SK-N-SH (cell line): ENCODE data around the gene PAQR7. TPM values are rescaled to one million over a fixed set of nuclear protein-coding genes. Genes with fewer than 3 reads are reported as not detected.

ENCODE experiments used
- CHD2 ChIP-seq: fragments of 150-350 bp; IDR thresholded peaks from 2 replicates; pipeline ENCODE4 v1.6.1; 2018; ENCODE audit warnings: low read length; ENCODE audit not compliant: partially characterized antibody
- CTCF ChIP-seq: fragments of 200-600 bp; sonication (generic); IDR thresholded peaks from 2 replicates; pipeline ENCODE4 v1.6.1; 2017; ENCODE audit warnings: antibody characterized with exemption, mild to moderate bottlenecking, moderate library complexity
- ELF1 ChIP-seq: IDR thresholded peaks from 2 replicates; pipeline ENCODE4 v1.4.0; 2012
- EP300 ChIP-seq, 2 experiments: IDR thresholded peaks; 2 replicates each; pipeline versions ENCODE4 v1.4.0 to v1.6.1; 2012; ENCODE audit warnings: borderline replicate concordance in 1 of 2, low read depth in 1 of 2, low read length in 1 of 2
- EZH2phosphoT487 ChIP-seq: fragments of 200-600 bp; sonication (generic); IDR thresholded peaks from 2 replicates; pipeline ENCODE4 v1.6.1; 2017; ENCODE audit warnings: low read depth, mixed run types, mild to moderate bottlenecking, antibody characterized with exemption, moderate library complexity, borderline replicate concordance
- FOSL2 ChIP-seq: IDR thresholded peaks from 2 replicates; pipeline ENCODE4 v1.4.0; 2012; ENCODE audit warnings: low read depth, mild to moderate bottlenecking, moderate library complexity, borderline replicate concordance
- FOXJ3 ChIP-seq: sonication (generic); formaldehyde crosslinking; IDR thresholded peaks from 2 replicates; pipeline ENCODE4 v1.5.1; 2020; ENCODE audit warnings: mild to moderate bottlenecking, missing genetic modification reagents
- FOXM1 ChIP-seq: IDR thresholded peaks from 2 replicates; pipeline ENCODE4 v1.4.0; 2012; ENCODE audit warnings: low read depth, mild to moderate bottlenecking
- GABPA ChIP-seq: IDR thresholded peaks from 2 replicates; pipeline ENCODE4 v1.4.0; 2012; ENCODE audit warnings: low read depth, mild to moderate bottlenecking
- GATA2 ChIP-seq: sonication (generic); formaldehyde crosslinking; IDR thresholded peaks from 2 replicates; pipeline ENCODE4 v1.5.0; 2020; ENCODE audit warnings: mild to moderate bottlenecking, missing genetic modification reagents
- JUND ChIP-seq: IDR thresholded peaks from 2 replicates; pipeline ENCODE4 v1.4.0; 2012
- MEF2A ChIP-seq: IDR thresholded peaks from 2 replicates; pipeline ENCODE4 v1.4.0; 2012; ENCODE audit warnings: low read depth, borderline replicate concordance
- MXI1 ChIP-seq: IDR thresholded peaks from 2 replicates; pipeline ENCODE4 v1.6.1; 2012; ENCODE audit warnings: mild to moderate bottlenecking, low read depth, low read length, improper control_type of control experiment
- NFIC ChIP-seq: IDR thresholded peaks from 2 replicates; pipeline ENCODE4 v1.4.0; 2012; ENCODE audit warnings: borderline replicate concordance
- PBX3 ChIP-seq: IDR thresholded peaks from 2 replicates; pipeline ENCODE4; 2012
- POLR2AphosphoS5 ChIP-seq: IDR thresholded peaks from 2 replicates; pipeline ENCODE4 v1.6.1; 2012; ENCODE audit warnings: low read depth, low read length
- RAD21 ChIP-seq: IDR thresholded peaks from 2 replicates; pipeline ENCODE4 v1.6.1; 2012; ENCODE audit warnings: mild to moderate bottlenecking, low read length
- RCOR1 ChIP-seq: fragments of 150-350 bp; IDR thresholded peaks from 2 replicates; pipeline ENCODE4 v1.6.1; 2017; ENCODE audit warnings: antibody characterized with exemption, low read length
- REST ChIP-seq: IDR thresholded peaks from 2 replicates; pipeline ENCODE4 v1.6.1; 2012; ENCODE audit warnings: mild to moderate bottlenecking, low read depth, low read length, moderate library complexity
- RFX5 ChIP-seq: IDR thresholded peaks from 2 replicates; pipeline ENCODE4 v1.6.1; 2012; ENCODE audit warnings: mild to moderate bottlenecking, improper control_type of control experiment, low read length
- SIN3A ChIP-seq: IDR thresholded peaks from 2 replicates; pipeline ENCODE4 v1.6.1; 2012; ENCODE audit warnings: low read depth, mild to moderate bottlenecking, low read length, moderate library complexity, borderline replicate concordance
- SMC3 ChIP-seq: IDR thresholded peaks from 2 replicates; pipeline ENCODE4 v1.6.1; 2012; ENCODE audit warnings: low read depth, low read length, improper control_type of control experiment
- TAF1 ChIP-seq: IDR thresholded peaks from 2 replicates; pipeline ENCODE4 v1.6.1; 2012; ENCODE audit warnings: low read depth, mild to moderate bottlenecking, low read length, moderate library complexity, borderline replicate concordance
- TEAD4 ChIP-seq: IDR thresholded peaks from 2 replicates; pipeline ENCODE4 v1.4.0; 2012; ENCODE audit warnings: mild to moderate bottlenecking, borderline replicate concordance; ENCODE audit not compliant: insufficient read depth
- USF1 ChIP-seq: IDR thresholded peaks from 2 replicates; pipeline ENCODE4 v1.4.0; 2012; ENCODE audit warnings: low read depth, borderline replicate concordance
- USF2 ChIP-seq: fragments of 150-350 bp; IDR thresholded peaks from 2 replicates; pipeline ENCODE4 v1.6.1; 2017; ENCODE audit warnings: antibody characterized with exemption, low read length, low read depth, borderline replicate concordance
- polyA plus RNA-seq, 3 experiments: library from polyadenylated mRNA; depleted of rRNA; stranded (reverse); fragments of >200 nt; gene quantifications; 2 replicates each; pipeline ENCODE4 v1.2.3, GENCODE V29; 2012

The PAQR7 gene
- polyA plus RNA-seq, 1 of the 3 experiments (the other 2 are of a cell fraction): 5.6 TPM

- TF ChIP-seq REST: no peak
- TF ChIP-seq CTCF: no peak
- no peak for TF ChIP-seq NFIC
- TF ChIP-seq MXI1: no peak; the same call in none of the 2 replicates
- peak; percentile 70 for TF ChIP-seq POLR2AphosphoS5
- no peak for TF ChIP-seq JUND
- TF ChIP-seq CHD2: peak; percentile 98
- no peak for TF ChIP-seq RAD21
- TF ChIP-seq FOSL2: no peak
- no peak for TF ChIP-seq RFX5
- TF ChIP-seq FOXJ3 (CRISPR knock-in tag): no peak
- peak; percentile 65; the same call in 1 of the 2 replicates for TF ChIP-seq SIN3A
- no peak for TF ChIP-seq FOXM1
- peak; percentile 76 for TF ChIP-seq ELF1
- TF ChIP-seq TEAD4: no peak
- peak; percentile 47; the same call in 1 of the 2 replicates for TF ChIP-seq PBX3
- no peak for TF ChIP-seq USF1
- TF ChIP-seq EZH2phosphoT487: no peak
- TF ChIP-seq USF2: no peak
- TF ChIP-seq RCOR1: no peak
- TF ChIP-seq SMC3: no peak
- peak; percentile 90 for TF ChIP-seq GABPA
- no peak for TF ChIP-seq MEF2A
- no peak for TF ChIP-seq EP300 (IDR thresholded peaks at IDR 0.05; ENCODE audit: borderline replicate concordance in 1 of 2, low read depth in 1 of 2, low read length in 1 of 2)
- peak; percentile 53; the same call in 1 of the 2 replicates for TF ChIP-seq TAF1
- TF ChIP-seq GATA2 (CRISPR knock-in tag): no peak
These were observed 55.8 kb downstream of the PAQR7 start, which contains the start of gene MTFR1L (continued) for GRCh38 chr1:25819491-25820246.
